Natural killer cell treated with Interleukin-12 subunit alpha and Interleukin-12 subunit beta and Interleukin-15 and Interleukin-18, amount 100 ng/mL, for 72 hours (primary cell): ENCODE data around the gene MAP2K6. TPM values are rescaled to one million over a fixed set of nuclear protein-coding genes. Genes with fewer than 3 reads are reported as not detected.

ENCODE experiments used
- ATAC-seq, 2 donors: fragments of 150-1000 bp; cut with Tn5 transposase in 1 of 2; sonication (Bioruptor Pico), chemical (Tn5 transposase) in 1 of 2; 2 replicates each; pipeline ENCODE4 v1.10.0; 2021
- DNase-seq: peaks from one replicate; pipeline ENCODE4 v3.0.0; 2022; ENCODE audit warnings: low spot score
- H3K27ac Mint-ChIP-seq, 2 donors: 1 replicate in 1 of 2; 2 replicates in 1 of 2; pipeline ENCODE4 v1.8.0; 2022; ENCODE audit warnings: mixed read lengths in 2 of 2, mild to moderate bottlenecking in 1 of 2, moderate library complexity in 1 of 2
- H3K27me3 Mint-ChIP-seq, 2 donors: 1 replicate in 1 of 2; 2 replicates in 1 of 2; pipeline ENCODE4 v1.8.0; 2022; ENCODE audit warnings: mixed read lengths in 2 of 2
- H3K36me3 Mint-ChIP-seq: one replicate; pipeline ENCODE4 v1.8.0; 2022; ENCODE audit warnings: mixed read lengths
- H3K4me1 Mint-ChIP-seq, 2 donors: 1 replicate in 1 of 2; 2 replicates in 1 of 2; pipeline ENCODE4 v1.8.0; 2022; ENCODE audit warnings: low read depth in 2 of 2, mixed read lengths in 2 of 2, mild to moderate bottlenecking in 1 of 2
- H3K4me3 Mint-ChIP-seq: one replicate; pipeline ENCODE4 v1.8.0; 2022; ENCODE audit warnings: mixed read lengths
- H3K9me3 Mint-ChIP-seq: 2 replicates; pipeline ENCODE4 v1.8.0; 2022; ENCODE audit warnings: mixed read lengths
- total RNA-seq, 2 donors: library from RNA; stranded (reverse); gene quantifications; one replicate each; pipeline ENCODE4 v1.2.3, GENCODE V29; 2022

MAP2K6 gene
- total RNA-seq, 2 donors from 2014 or later = 0.36 to 0.53 TPM

GRCh38 chr17:69500911-69501429 lies 86.5 kb downstream of the MAP2K6 start:
- H3K27ac Mint-ChIP-seq = no peak overlapping the region
- ATAC-seq = no peak
- H3K36me3 Mint-ChIP-seq = no peaks in the 10 kb centered on the region
- H3K4me3 Mint-ChIP-seq = no peak overlapping the region
- H3K4me1 Mint-ChIP-seq = peaks cover 7 to 10% of the 10 kb centered on the region in 2 donors
- no peaks in the 10 kb centered on the region for H3K27me3 Mint-ChIP-seq
- no peak for DNase-seq
- no peaks in the 10 kb centered on the region for H3K9me3 Mint-ChIP-seq

GRCh38 chr17:69501591-69502468 lies 87.3 kb downstream of the MAP2K6 start:
- Mint-ChIP-seq H3K27ac (no peak overlapping the region), H3K36me3 (no peaks in the 10 kb centered on the region), H3K9me3 (no peaks in the 10 kb centered on the region), H3K27me3 (no peaks in the 10 kb centered on the region), H3K4me3 (no peak overlapping the region), H3K4me1 (peaks cover 7% of the 10 kb centered on the region in 2 donors)
- DNase-seq (no peak), ATAC-seq (no peak)

- Mint-ChIP-seq H3K4me3 (no peak overlapping the region), H3K36me3 (no peaks in the 10 kb centered on the region), H3K9me3 (no peaks in the 10 kb centered on the region), H3K4me1 (peaks cover 7% of the 10 kb centered on the region in 2 donors), H3K27me3 (no peaks in the 10 kb centered on the region), H3K27ac (no peak overlapping the region)
- no peak for ATAC-seq
- no peak for DNase-seq
These were observed 89.2 kb downstream of the MAP2K6 start for GRCh38 chr17:69503711-69504110.

GRCh38 chr17:69505740-69506139 lies 91.2 kb downstream of the MAP2K6 start:
- DNase-seq (no peak), ATAC-seq (no peak)
- Mint-ChIP-seq H3K4me1 (peaks cover 7% of the 10 kb centered on the region in 2 donors), H3K36me3 (no peaks in the 10 kb centered on the region), H3K27ac (no peak overlapping the region), H3K4me3 (no peak overlapping the region), H3K9me3 (no peaks in the 10 kb centered on the region), H3K27me3 (no peaks in the 10 kb centered on the region)

GRCh38 chr17:69506489-69506888 lies 92.0 kb downstream of the MAP2K6 start:
- no peak for DNase-seq
- no peaks in the 10 kb centered on the region for H3K9me3 Mint-ChIP-seq
- H3K27ac Mint-ChIP-seq = no peak overlapping the region
- H3K4me3 Mint-ChIP-seq = no peak overlapping the region
- peaks cover 7% of the 10 kb centered on the region in 2 donors for H3K4me1 Mint-ChIP-seq
- ATAC-seq = no peak
- H3K36me3 Mint-ChIP-seq = no peaks in the 10 kb centered on the region
- no peaks in the 10 kb centered on the region for H3K27me3 Mint-ChIP-seq

- no peaks in the 10 kb centered on the region for H3K9me3 Mint-ChIP-seq
- no peaks in the 10 kb centered on the region for H3K4me1 Mint-ChIP-seq
- no peaks in the 10 kb centered on the region for H3K27me3 Mint-ChIP-seq
- H3K27ac Mint-ChIP-seq = no peak overlapping the region
- no peaks in the 10 kb centered on the region for H3K36me3 Mint-ChIP-seq
- DNase-seq (no peak), ATAC-seq (no peak)
- H3K4me3 Mint-ChIP-seq = no peak overlapping the region
These were observed 94.3 kb downstream of the MAP2K6 start for GRCh38 chr17:69508814-69509213.

GRCh38 chr17:69511250-69511649 lies 96.8 kb downstream of the MAP2K6 start:
- Mint-ChIP-seq H3K4me3 (no peak overlapping the region), H3K27me3 (no peaks in the 10 kb centered on the region), H3K27ac (no peak overlapping the region), H3K9me3 (no peaks in the 10 kb centered on the region), H3K36me3 (no peaks in the 10 kb centered on the region), H3K4me1 (no peaks in the 10 kb centered on the region)
- ATAC-seq (no peak), DNase-seq (no peak)

GRCh38 chr17:69512946-69513345 lies 98.4 kb downstream of the MAP2K6 start:
- DNase-seq (no peak), ATAC-seq (no peak)
- Mint-ChIP-seq H3K27ac (no peak overlapping the region), H3K36me3 (no peaks in the 10 kb centered on the region), H3K4me3 (no peak overlapping the region), H3K4me1 (peaks cover 5 to 8% of the 10 kb centered on the region in 2 donors), H3K27me3 (no peaks in the 10 kb centered on the region), H3K9me3 (no peaks in the 10 kb centered on the region)

- Mint-ChIP-seq H3K36me3 (no peaks in the 10 kb centered on the region), H3K27me3 (no peaks in the 10 kb centered on the region), H3K4me1 (peaks cover 5 to 8% of the 10 kb centered on the region in 2 donors), H3K4me3 (no peak overlapping the region), H3K27ac (no peak overlapping the region), H3K9me3 (no peaks in the 10 kb centered on the region)
- no peak for DNase-seq
- ATAC-seq = no peak
These were observed 101.7 kb downstream of the MAP2K6 start for GRCh38 chr17:69516225-69516624.

- ATAC-seq = peak in 1 of 2 donors; percentile 49
- no peak for DNase-seq
- H3K9me3 Mint-ChIP-seq = no peaks in the 10 kb centered on the region
- no peak overlapping the region for H3K4me3 Mint-ChIP-seq
- no peak overlapping the region for H3K27ac Mint-ChIP-seq
- no peaks in the 10 kb centered on the region for H3K36me3 Mint-ChIP-seq
- H3K4me1 Mint-ChIP-seq = peaks cover 5 to 8% of the 10 kb centered on the region in 2 donors
- no peaks in the 10 kb centered on the region for H3K27me3 Mint-ChIP-seq
These were observed 102.4 kb downstream of the MAP2K6 start for GRCh38 chr17:69516911-69517310.

- no peak for ATAC-seq
- no peak overlapping the region for H3K27ac Mint-ChIP-seq
- no peaks in the 10 kb centered on the region for H3K36me3 Mint-ChIP-seq
These were observed 104.5 kb downstream of the MAP2K6 start for GRCh38 chr17:69518951-69519350.

GRCh38 chr17:69523244-69523861 lies 108.9 kb downstream of the MAP2K6 start:
- Mint-ChIP-seq H3K9me3 (no peaks in the 10 kb centered on the region), H3K27me3 (no peaks in the 10 kb centered on the region), H3K27ac (no peak overlapping the region), H3K4me1 (peaks cover 0 to 2% of the 10 kb centered on the region in 2 donors), H3K4me3 (no peak overlapping the region), H3K36me3 (peaks cover 4% of the 10 kb centered on the region)
- no peak for ATAC-seq
- DNase-seq = no peak

More at GRCh38 chr17:69518951-69519350, 104.5 kb downstream of the MAP2K6 start:
- H3K4me1 Mint-ChIP-seq = peaks cover 7 to 8% of the 10 kb centered on the region in 2 donors
- H3K27me3 Mint-ChIP-seq = no peaks in the 10 kb centered on the region
- no peak overlapping the region for H3K4me3 Mint-ChIP-seq
- H3K9me3 Mint-ChIP-seq = no peaks in the 10 kb centered on the region
- no peak for DNase-seq

GRCh38 chr17:69524854-69525253 lies 110.4 kb downstream of the MAP2K6 start:
- ATAC-seq (no peak), DNase-seq (no peak)
- peaks cover 4% of the 10 kb centered on the region for H3K36me3 Mint-ChIP-seq
- H3K4me3 Mint-ChIP-seq = no peak overlapping the region
- no peaks in the 10 kb centered on the region for H3K9me3 Mint-ChIP-seq
- H3K4me1 Mint-ChIP-seq = peaks cover 0 to 2% of the 10 kb centered on the region in 2 donors
- H3K27ac Mint-ChIP-seq = no peak overlapping the region
- no peaks in the 10 kb centered on the region for H3K27me3 Mint-ChIP-seq
